ENCODE data around the gene KIR2DL4.
"Not testable (repeated sequence)": the region's sequence is repeated elsewhere in the genome, so short reads cannot be mapped to it uniquely, and the experiment has no call there.

Gene KIR2DL4

GRCh38 chr19:54803410-54803809 lies at the start of gene KIR2DL4:
TSS of gene KIR2DL4 (plus strand) at chr19:54803610. CDS start at chr19:54803652, 42 bp downstream.
- H3K9me3 Mint-ChIP-seq = no peaks in the 10 kb centered on the region
- no peak within 1 kb of the TSS for H3K27ac Mint-ChIP-seq
- H3K36me3 Mint-ChIP-seq = no peaks in the 10 kb centered on the region
- H3K27me3 Mint-ChIP-seq = peaks cover 9% of the 10 kb centered on the region
- H3K4me1 Mint-ChIP-seq = no peaks in the 10 kb centered on the region
- no peak within 1 kb of the TSS for H3K4me3 Mint-ChIP-seq

GRCh38 chr19:54756204-54757110 lies 47.0 kb upstream of the KIR2DL4 start:
- H3K4me3 Mint-ChIP-seq, H3K36me3 Mint-ChIP-seq, H3K27ac Mint-ChIP-seq, H3K9me3 Mint-ChIP-seq, H3K4me1 Mint-ChIP-seq, H3K27me3 Mint-ChIP-seq: not testable (repeated sequence)

- H3K27me3 Mint-ChIP-seq, H3K27ac Mint-ChIP-seq, H3K9me3 Mint-ChIP-seq, H3K36me3 Mint-ChIP-seq, H3K4me1 Mint-ChIP-seq, H3K4me3 Mint-ChIP-seq: not testable (repeated sequence)
These were observed 44.8 kb upstream of the KIR2DL4 start for GRCh38 chr19:54758577-54758976.

GRCh38 chr19:54764219-54764618 lies 39.2 kb upstream of the KIR2DL4 start:
- H3K27me3 Mint-ChIP-seq, H3K4me3 Mint-ChIP-seq, H3K9me3 Mint-ChIP-seq, H3K36me3 Mint-ChIP-seq, H3K4me1 Mint-ChIP-seq, H3K27ac Mint-ChIP-seq: not testable (repeated sequence)

- not testable (repeated sequence) for H3K4me3 Mint-ChIP-seq, H3K27me3 Mint-ChIP-seq, H3K9me3 Mint-ChIP-seq
These were observed 36.9 kb upstream of the KIR2DL4 start for GRCh38 chr19:54766464-54766863.

GRCh38 chr19:54769646-54770045 lies 33.8 kb upstream of the KIR2DL4 start, which contains the start of gene KIR2DL1:
TSS of gene KIR2DL1 (plus strand) at chr19:54769793. CDS start at chr19:54769851, 58 bp downstream.
- not testable (repeated sequence) for H3K36me3 Mint-ChIP-seq, H3K27me3 Mint-ChIP-seq, H3K9me3 Mint-ChIP-seq, H3K27ac Mint-ChIP-seq, H3K4me1 Mint-ChIP-seq, H3K4me3 Mint-ChIP-seq

More at GRCh38 chr19:54766464-54766863, 36.9 kb upstream of the KIR2DL4 start:
- not testable (repeated sequence) for H3K27ac Mint-ChIP-seq, H3K4me1 Mint-ChIP-seq, H3K36me3 Mint-ChIP-seq

GRCh38 chr19:54770511-54770910 lies 32.9 kb upstream of the KIR2DL4 start:
- not testable (repeated sequence) for H3K9me3 Mint-ChIP-seq, H3K27ac Mint-ChIP-seq, H3K4me1 Mint-ChIP-seq, H3K27me3 Mint-ChIP-seq, H3K36me3 Mint-ChIP-seq, H3K4me3 Mint-ChIP-seq

GRCh38 chr19:54771018-54771960 lies 32.1 kb upstream of the KIR2DL4 start:
- H3K27me3 Mint-ChIP-seq, H3K27ac Mint-ChIP-seq, H3K4me1 Mint-ChIP-seq: not testable (repeated sequence)

GRCh38 chr19:54772666-54773065 lies 30.7 kb upstream of the KIR2DL4 start:
- not testable (repeated sequence) for H3K4me3 Mint-ChIP-seq, H3K27ac Mint-ChIP-seq, H3K36me3 Mint-ChIP-seq

More at GRCh38 chr19:54771018-54771960, 32.1 kb upstream of the KIR2DL4 start:
- not testable (repeated sequence) for H3K9me3 Mint-ChIP-seq, H3K4me3 Mint-ChIP-seq, H3K36me3 Mint-ChIP-seq

GRCh38 chr19:54775095-54775815 lies 28.2 kb upstream of the KIR2DL4 start:
- not testable (repeated sequence) for H3K4me3 Mint-ChIP-seq

More at GRCh38 chr19:54772666-54773065, 30.7 kb upstream of the KIR2DL4 start:
- not testable (repeated sequence) for H3K9me3 Mint-ChIP-seq, H3K27me3 Mint-ChIP-seq, H3K4me1 Mint-ChIP-seq

GRCh38 chr19:54775830-54776229 lies 27.6 kb upstream of the KIR2DL4 start:
- not testable (repeated sequence) for H3K4me1 Mint-ChIP-seq, H3K36me3 Mint-ChIP-seq, H3K27me3 Mint-ChIP-seq, H3K9me3 Mint-ChIP-seq, H3K4me3 Mint-ChIP-seq, H3K27ac Mint-ChIP-seq

More at GRCh38 chr19:54775095-54775815, 28.2 kb upstream of the KIR2DL4 start:
- H3K9me3 Mint-ChIP-seq, H3K36me3 Mint-ChIP-seq, H3K4me1 Mint-ChIP-seq, H3K27ac Mint-ChIP-seq, H3K27me3 Mint-ChIP-seq: not testable (repeated sequence)

GRCh38 chr19:54777851-54778250 lies 25.6 kb upstream of the KIR2DL4 start:
- not testable (repeated sequence) for H3K4me3 Mint-ChIP-seq, H3K4me1 Mint-ChIP-seq, H3K9me3 Mint-ChIP-seq

GRCh38 chr19:54778896-54779295 lies 24.5 kb upstream of the KIR2DL4 start:
- H3K9me3 Mint-ChIP-seq, H3K4me3 Mint-ChIP-seq, H3K27ac Mint-ChIP-seq, H3K36me3 Mint-ChIP-seq, H3K4me1 Mint-ChIP-seq: not testable (repeated sequence)
- peaks cover 12% of the 10 kb centered on the region for H3K27me3 Mint-ChIP-seq

More at GRCh38 chr19:54777851-54778250, 25.6 kb upstream of the KIR2DL4 start:
- not testable (repeated sequence) for H3K27me3 Mint-ChIP-seq, H3K27ac Mint-ChIP-seq, H3K36me3 Mint-ChIP-seq

GRCh38 chr19:54782916-54783315 lies 20.5 kb upstream of the KIR2DL4 start:
- not testable (repeated sequence) for H3K27ac Mint-ChIP-seq, H3K9me3 Mint-ChIP-seq, H3K4me1 Mint-ChIP-seq, H3K36me3 Mint-ChIP-seq, H3K4me3 Mint-ChIP-seq
- H3K27me3 Mint-ChIP-seq = peaks cover 21% of the 10 kb centered on the region

GRCh38 chr19:54786091-54786723 lies 17.2 kb upstream of the KIR2DL4 start:
- peaks cover 17% of the 10 kb centered on the region for H3K27me3 Mint-ChIP-seq
- H3K36me3 Mint-ChIP-seq, H3K4me1 Mint-ChIP-seq, H3K4me3 Mint-ChIP-seq, H3K27ac Mint-ChIP-seq, H3K9me3 Mint-ChIP-seq: not testable (repeated sequence)

Measured in activated naive CD4-positive, alpha-beta T cell treated with anti-CD3 and anti-CD28 coated beads, Interleukin-2, amount 50 U/mL, for 24 hours (primary cell).